Activated CD4-positive, CD25-positive, alpha-beta regulatory T cell treated with anti-CD3 and anti-CD28 coated beads, Interleukin-2, amount 50 U/mL, for 24 hours (primary cell): ENCODE data around the gene MAST3.

Experiments
- ATAC-seq, 2 donors: fragments of 150-1000 bp; cut with Tn5 transposase; one replicate each; pipeline ENCODE4 v1.10.0; 2021; ENCODE audit warnings: mild to moderate bottlenecking in 1 of 2, moderate library complexity in 1 of 2

The MAST3 gene

GRCh38 chr19:18161636-18162002, 64.0 kb downstream of the MAST3 start:
- ATAC-seq = no peak

- ATAC-seq = no peak
Observed at GRCh38 chr19:18164072-18164471, 66.5 kb downstream of the MAST3 start.

GRCh38 chr19:18165794-18166544, 68.4 kb downstream of the MAST3 start:
- no peak for ATAC-seq

GRCh38 chr19:18167011-18167410, 69.4 kb downstream of the MAST3 start:
- ATAC-seq = no peak

- ATAC-seq = peak; percentile 83 to 93
Observed at GRCh38 chr19:18167975-18168645, 70.5 kb downstream of the MAST3 start.

GRCh38 chr19:18168673-18169381, 71.2 kb downstream of the MAST3 start:
- no peak for ATAC-seq

GRCh38 chr19:18170714-18171255, 73.2 kb downstream of the MAST3 start:
- ATAC-seq = no peak

GRCh38 chr19:18171605-18172327, 74.2 kb downstream of the MAST3 start:
- no peak for ATAC-seq

- no peak for ATAC-seq
Observed at GRCh38 chr19:18172331-18173053, 74.9 kb downstream of the MAST3 start.

GRCh38 chr19:18173054-18173571, 75.5 kb downstream of the MAST3 start:
- no peak for ATAC-seq

GRCh38 chr19:18173572-18174288, 76.2 kb downstream of the MAST3 start, which contains the start of gene IFI30:
TSS of gene IFI30 (plus strand) at chr19:18173813. CDS start at chr19:18173842, 29 bp downstream.
- ATAC-seq = peak; percentile 79

GRCh38 chr19:18174983-18175382, 77.4 kb downstream of the MAST3 start:
- no peak for ATAC-seq

GRCh38 chr19:18176367-18177310, 79.1 kb downstream of the MAST3 start:
- ATAC-seq = no peak

GRCh38 chr19:18179957-18180356, 82.4 kb downstream of the MAST3 start:
- ATAC-seq = no peak

- ATAC-seq = no peak
Observed at GRCh38 chr19:18183529-18183928, 86.0 kb downstream of the MAST3 start.

- no peak for ATAC-seq
Observed at GRCh38 chr19:18185538-18185937, 88.0 kb downstream of the MAST3 start.

GRCh38 chr19:18190278-18190677, 92.7 kb downstream of the MAST3 start:
- no peak for ATAC-seq

- no peak for ATAC-seq
Observed at GRCh38 chr19:18191640-18192062, 94.1 kb downstream of the MAST3 start.

GRCh38 chr19:18192673-18193387, 95.3 kb downstream of the MAST3 start, which contains the start of gene MPV17L2:
TSS of gene MPV17L2 (plus strand) at chr19:18193218. CDS start at chr19:18193282, 64 bp downstream.
- ATAC-seq = peak; percentile 93 to 94
